ENCODE measurements around the gene ARL4D.

ARL4D gene

GRCh38 chr17:43398724-43399595, at the start of gene ARL4D:
Gene ARL4D (plus strand): TSS chr17:43398993. CDS start chr17:43399733, 740 bp downstream.
- DNase-seq (ENCODE audit: low read depth), result no peak
- TF ChIP-seq CTCF (IDR thresholded peaks at IDR 0.05; ENCODE audit: control insufficient read depth, insufficient read depth, low read depth, low read length, missing control alignments), result no peak
- peak within 1 kb of the TSS; percentile 83 for H3K4me3 ChIP-seq (ENCODE audit: control insufficient read depth, low read depth, low read length)

- H3K4me3 ChIP-seq (ENCODE audit: control insufficient read depth, low read depth, low read length), result no peak overlapping the region
- no peak for DNase-seq (ENCODE audit: low read depth)
These were observed 49.7 kb upstream of the ARL4D start for GRCh38 chr17:43349142-43349541.

GRCh38 chr17:43350888-43351361, 47.9 kb upstream of the ARL4D start:
- no peak for TF ChIP-seq CTCF (IDR thresholded peaks at IDR 0.05; ENCODE audit: control insufficient read depth, insufficient read depth, low read depth, low read length, missing control alignments)
- no peak for DNase-seq (ENCODE audit: low read depth)

More at GRCh38 chr17:43349142-43349541, 49.7 kb upstream of the ARL4D start:
- TF ChIP-seq CTCF (IDR thresholded peaks at IDR 0.05; ENCODE audit: control insufficient read depth, insufficient read depth, low read depth, low read length, missing control alignments), result no peak

GRCh38 chr17:43351691-43352090, 47.1 kb upstream of the ARL4D start:
- no peak for DNase-seq (ENCODE audit: low read depth)
- no peak overlapping the region for H3K4me3 ChIP-seq (ENCODE audit: control insufficient read depth, low read depth, low read length)
- TF ChIP-seq CTCF (IDR thresholded peaks at IDR 0.05; ENCODE audit: control insufficient read depth, insufficient read depth, low read depth, low read length, missing control alignments), result no peak

More at GRCh38 chr17:43350888-43351361, 47.9 kb upstream of the ARL4D start:
- H3K4me3 ChIP-seq (ENCODE audit: control insufficient read depth, low read depth, low read length), result no peak overlapping the region

- DNase-seq (ENCODE audit: low read depth), result no peak
- no peak for TF ChIP-seq CTCF (IDR thresholded peaks at IDR 0.05; ENCODE audit: control insufficient read depth, insufficient read depth, low read depth, low read length, missing control alignments)
- H3K4me3 ChIP-seq (ENCODE audit: control insufficient read depth, low read depth, low read length), result no peak overlapping the region
These were observed 46.0 kb upstream of the ARL4D start for GRCh38 chr17:43352579-43353331.

- TF ChIP-seq CTCF (IDR thresholded peaks at IDR 0.05; ENCODE audit: control insufficient read depth, insufficient read depth, low read depth, low read length, missing control alignments), result no peak
- no peak for DNase-seq (ENCODE audit: low read depth)
- no peak overlapping the region for H3K4me3 ChIP-seq (ENCODE audit: control insufficient read depth, low read depth, low read length)
These were observed 45.4 kb upstream of the ARL4D start for GRCh38 chr17:43353393-43353792.

Data from AG09309 (cell line).